Measurements from ENCODE around the gene PBRM1. TPM values are rescaled to one million over a fixed set of nuclear protein-coding genes. Genes with fewer than 3 reads are reported as not detected.

Gene PBRM1
- total and polyA plus RNA-seq, 2 of the 13 experiments (the other 11 are each of a cell fraction or from before 2014, with no cell fraction given) = 10.9 to 33.2 TPM

DNA sequence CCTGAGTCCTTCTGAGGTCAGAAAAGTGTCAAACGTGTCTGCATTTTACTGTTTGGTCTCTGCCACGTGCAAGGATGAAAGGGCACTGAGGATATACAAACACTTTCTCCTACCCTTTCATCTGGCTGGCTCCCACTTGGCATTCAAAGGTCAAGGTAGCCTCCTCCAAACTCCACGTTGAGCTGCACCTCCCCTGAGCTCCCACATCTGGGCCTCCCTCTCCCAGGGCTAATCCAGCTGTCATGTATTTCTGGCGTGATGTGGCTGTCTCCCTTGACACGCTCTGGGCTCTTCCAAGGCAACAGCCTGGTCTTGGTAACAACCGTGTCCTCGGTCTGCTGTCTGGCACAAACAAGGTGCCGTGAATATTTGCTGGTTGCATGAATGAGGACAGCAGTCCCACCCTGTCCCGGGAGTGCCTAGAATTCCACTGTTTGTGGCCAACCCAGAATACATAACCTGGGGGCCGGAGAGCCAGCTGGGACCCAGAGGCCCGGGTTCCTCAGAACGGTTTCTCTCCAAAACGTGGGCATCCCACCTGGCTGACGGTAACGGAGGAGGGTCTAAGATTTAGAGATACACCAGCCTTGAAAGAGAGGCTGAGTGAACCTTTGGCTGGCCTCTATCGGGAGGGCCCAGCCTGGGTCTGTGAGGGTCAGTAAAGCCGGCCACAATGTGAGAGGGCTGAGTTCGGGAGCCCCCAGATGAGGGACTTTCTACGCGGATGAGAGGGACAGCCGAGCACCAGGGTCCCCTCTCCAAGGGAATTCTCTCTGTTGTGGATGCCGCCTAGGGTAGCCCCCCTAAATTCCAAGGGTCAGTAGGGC lies 19.1 kb upstream of the PBRM1 start (continued):
- TF ChIP-seq AFF4 (CRISPR knock-in tag; IDR thresholded peaks at IDR 0.05) = 0 out of 2 replicates have a peak, but pooled peaks have one; percentile 51
- TF ChIP-seq FOXJ3 (CRISPR knock-in tag; IDR thresholded peaks at IDR 0.05; ENCODE audit: borderline replicate concordance) = peak; percentile 70; the same call in 1 of the 2 replicates
- TF ChIP-seq ZFP90 (CRISPR knock-in tag; IDR thresholded peaks at IDR 0.05; ENCODE audit: borderline replicate concordance) = 0 out of 2 replicates have a peak, but pooled peaks have one; percentile 19
- TF ChIP-seq PAXIP1 (CRISPR knock-in tag; conservative IDR thresholded peaks at IDR 0.05) = peak; percentile 93
- no peak for TF ChIP-seq ELF4 (CRISPR knock-in tag; IDR thresholded peaks at IDR 0.05; ENCODE audit: borderline replicate concordance)
- TF ChIP-seq ZNF530 (CRISPR knock-in tag; IDR thresholded peaks at IDR 0.05; ENCODE audit: low read depth) = no peak
- TF ChIP-seq ZNF607 (CRISPR knock-in tag; IDR thresholded peaks at IDR 0.05; ENCODE audit: borderline replicate concordance) = peak; percentile 33; the same call in 1 of the 2 replicates
- peak; percentile 67 for TF ChIP-seq ZNF556 (CRISPR knock-in tag; IDR thresholded peaks at IDR 0.05; ENCODE audit: borderline replicate concordance)
- peak; percentile 86 for TF ChIP-seq HMG20A (CRISPR knock-in tag; IDR thresholded peaks at IDR 0.05; ENCODE audit: borderline replicate concordance)
- no peak for TF ChIP-seq POLR2AphosphoS2 (IDR thresholded peaks at IDR 0.05; ENCODE audit: low read depth, low read length)
- TF ChIP-seq ZNF350 (CRISPR knock-in tag; IDR thresholded peaks at IDR 0.05; ENCODE audit: borderline replicate concordance, low read depth) = peak; percentile 82
- peak; percentile 91 for TF ChIP-seq MYC (CRISPR knock-in tag; IDR thresholded peaks at IDR 0.05; ENCODE audit: borderline replicate concordance)
- peak; percentile 98 for TF ChIP-seq RARA (CRISPR knock-in tag; IDR thresholded peaks at IDR 0.05)
- 0 out of 2 replicates have a peak, but pooled peaks have one; percentile 35 for TF ChIP-seq ZNF276 (CRISPR knock-in tag; IDR thresholded peaks at IDR 0.05; ENCODE audit: low read depth)
- no peak for TF ChIP-seq ZNF460 (CRISPR knock-in tag; IDR thresholded peaks at IDR 0.05; ENCODE audit: borderline replicate concordance)
- peak; percentile 40; the same call in 1 of the 2 replicates for TF ChIP-seq ZNF564 (CRISPR knock-in tag; IDR thresholded peaks at IDR 0.05)
- TF ChIP-seq, protein P1, sequence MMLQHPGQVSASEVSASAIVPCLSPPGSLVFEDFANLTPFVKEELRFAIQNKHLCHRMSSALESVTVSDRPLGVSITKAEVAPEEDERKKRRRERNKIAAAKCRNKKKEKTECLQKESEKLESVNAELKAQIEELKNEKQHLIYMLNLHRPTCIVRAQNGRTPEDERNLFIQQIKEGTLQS (CRISPR knock-in tag; IDR thresholded peaks at IDR 0.05) = no peak
- TF ChIP-seq NR1H2 (CRISPR knock-in tag; IDR thresholded peaks at IDR 0.05; ENCODE audit: borderline replicate concordance, low read depth) = no peak
- peak; percentile 97 for TF ChIP-seq NR2F6 (IDR thresholded peaks at IDR 0.05)
- TF ChIP-seq NR2F6 (CRISPR knock-in tag; IDR thresholded peaks at IDR 0.05) = peak; percentile 96
